Fibroblast of mammary gland (primary cell): ENCODE results near the gene INHBB.

Source experiments
- DNase-seq: peaks from one replicate; pipeline ENCODE4 v3.0.0-alpha.2; 2010; ENCODE audit warnings: low read depth
- H3K4me3 ChIP-seq: 2 replicates; pipeline ENCODE4 v1.5.1; 2011; ENCODE audit warnings: low read depth, mild to moderate bottlenecking, low read length, moderate library complexity; ENCODE audit not compliant: control insufficient read depth
- TF ChIP-seq, protein P1 (sequence below): conservative IDR thresholded peaks from 2 replicates; pipeline ENCODE4 v1.5.1; 2011; ENCODE audit warnings: low read depth, low read length, inconsistent platforms; ENCODE audit not compliant: control insufficient read depth, insufficient read depth

Gene INHBB

DNA sequence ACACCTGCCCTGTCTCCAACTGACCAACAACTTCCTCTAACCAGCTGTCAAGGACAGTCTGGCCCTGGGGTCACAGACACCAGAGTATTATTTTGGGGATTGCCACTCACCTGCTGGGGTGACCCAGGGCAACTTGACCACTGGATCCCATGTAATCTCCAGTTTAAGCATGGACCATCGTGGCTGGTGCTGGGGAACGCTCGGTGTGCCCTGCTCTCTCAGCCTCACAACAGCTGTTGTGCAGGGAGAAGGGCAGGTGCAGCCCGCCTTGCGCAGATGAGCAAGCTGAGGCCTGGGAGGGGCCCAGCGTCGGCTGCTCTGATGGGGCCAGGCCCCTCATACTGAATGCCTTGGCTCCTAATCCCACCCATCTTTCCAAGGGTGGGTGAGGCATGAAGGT lies 21.0 kb upstream of the INHBB start:
- H3K4me3 ChIP-seq, result no peak overlapping the region
- DNase-seq, result no peak
- TF ChIP-seq, protein P1, sequence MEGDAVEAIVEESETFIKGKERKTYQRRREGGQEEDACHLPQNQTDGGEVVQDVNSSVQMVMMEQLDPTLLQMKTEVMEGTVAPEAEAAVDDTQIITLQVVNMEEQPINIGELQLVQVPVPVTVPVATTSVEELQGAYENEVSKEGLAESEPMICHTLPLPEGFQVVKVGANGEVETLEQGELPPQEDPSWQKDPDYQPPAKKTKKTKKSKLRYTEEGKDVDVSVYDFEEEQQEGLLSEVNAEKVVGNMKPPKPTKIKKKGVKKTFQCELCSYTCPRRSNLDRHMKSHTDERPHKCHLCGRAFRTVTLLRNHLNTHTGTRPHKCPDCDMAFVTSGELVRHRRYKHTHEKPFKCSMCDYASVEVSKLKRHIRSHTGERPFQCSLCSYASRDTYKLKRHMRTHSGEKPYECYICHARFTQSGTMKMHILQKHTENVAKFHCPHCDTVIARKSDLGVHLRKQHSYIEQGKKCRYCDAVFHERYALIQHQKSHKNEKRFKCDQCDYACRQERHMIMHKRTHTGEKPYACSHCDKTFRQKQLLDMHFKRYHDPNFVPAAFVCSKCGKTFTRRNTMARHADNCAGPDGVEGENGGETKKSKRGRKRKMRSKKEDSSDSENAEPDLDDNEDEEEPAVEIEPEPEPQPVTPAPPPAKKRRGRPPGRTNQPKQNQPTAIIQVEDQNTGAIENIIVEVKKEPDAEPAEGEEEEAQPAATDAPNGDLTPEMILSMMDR, result no peak

- TF ChIP-seq, protein P1, result no peak
- H3K4me3 ChIP-seq, result no peak overlapping the region
- no peak for DNase-seq
These were observed 19.9 kb upstream of the INHBB start for GRCh38 chr2:120326066-120326465.

DNA sequence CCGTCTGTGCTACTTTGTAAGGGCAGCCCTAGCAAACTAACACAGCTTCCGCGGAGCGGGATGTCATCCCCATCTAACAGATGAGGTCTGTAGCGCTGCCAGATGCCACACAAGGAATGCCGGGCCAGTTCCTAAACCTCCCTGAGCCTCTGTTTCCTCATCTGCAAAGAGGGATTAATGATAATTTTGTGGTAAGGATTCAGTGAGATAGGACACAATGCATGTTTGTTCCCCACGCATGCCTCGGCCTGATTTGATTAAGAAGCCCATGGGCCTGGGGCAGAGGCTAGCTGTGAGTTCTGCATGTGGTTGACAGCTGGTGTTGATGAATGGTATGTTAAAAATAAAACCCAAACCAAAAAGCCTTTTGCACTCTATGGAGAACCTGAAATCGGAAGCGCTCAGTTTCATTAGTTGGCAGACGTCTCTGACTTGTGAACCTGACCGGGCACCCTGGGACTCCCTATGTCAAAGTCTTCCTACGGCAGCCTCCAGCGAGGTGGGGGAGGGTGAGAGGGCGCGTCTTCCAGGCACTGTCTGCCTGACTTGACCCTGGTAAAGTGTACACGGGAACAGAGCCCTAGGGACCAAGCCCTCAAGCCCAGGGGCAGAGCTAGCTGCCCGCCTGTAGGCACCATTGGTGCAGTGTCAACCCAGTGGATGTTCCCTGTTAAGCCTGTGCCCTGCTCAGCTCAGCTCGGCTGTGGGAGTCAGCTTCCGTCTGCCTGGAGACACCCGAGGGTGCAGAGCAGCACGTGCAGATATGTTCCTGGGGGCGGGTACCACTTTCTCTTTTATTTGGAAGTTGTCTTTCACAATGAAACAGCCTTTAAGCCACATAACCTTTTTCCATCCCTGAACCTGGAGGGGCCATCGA lies 14.8 kb upstream of the INHBB start:
- H3K4me3 ChIP-seq, result no peak overlapping the region
- TF ChIP-seq, protein P1, result no peak
- DNase-seq, result no peak

GRCh38 chr2:120331903-120332302 lies 14.0 kb upstream of the INHBB start:
- H3K4me3 ChIP-seq, result no peak overlapping the region
- no peak for DNase-seq
- TF ChIP-seq, protein P1, result no peak

DNA sequence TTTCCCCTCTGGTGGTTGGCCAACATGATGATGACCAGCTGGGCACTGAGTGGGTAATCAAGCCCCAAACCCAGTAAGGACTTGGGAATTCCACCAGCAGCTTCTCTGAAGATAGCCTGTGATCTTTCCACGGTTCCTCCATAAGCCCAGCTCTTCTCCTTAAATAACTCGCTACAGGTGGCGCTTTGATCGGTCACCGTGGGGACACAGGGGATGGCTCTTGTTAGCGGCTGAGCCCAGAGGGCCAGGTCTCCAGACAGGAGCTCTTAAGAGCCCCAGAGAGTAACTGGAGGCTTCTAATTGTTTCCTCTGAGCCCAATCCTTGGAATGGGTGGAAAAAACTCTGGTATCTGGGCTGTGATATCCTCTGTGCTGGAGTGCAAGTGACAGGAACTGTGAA lies 13.6 kb upstream of the INHBB start:
- TF ChIP-seq, protein P1, result no peak
- DNase-seq, result no peak
- no peak overlapping the region for H3K4me3 ChIP-seq

DNA sequence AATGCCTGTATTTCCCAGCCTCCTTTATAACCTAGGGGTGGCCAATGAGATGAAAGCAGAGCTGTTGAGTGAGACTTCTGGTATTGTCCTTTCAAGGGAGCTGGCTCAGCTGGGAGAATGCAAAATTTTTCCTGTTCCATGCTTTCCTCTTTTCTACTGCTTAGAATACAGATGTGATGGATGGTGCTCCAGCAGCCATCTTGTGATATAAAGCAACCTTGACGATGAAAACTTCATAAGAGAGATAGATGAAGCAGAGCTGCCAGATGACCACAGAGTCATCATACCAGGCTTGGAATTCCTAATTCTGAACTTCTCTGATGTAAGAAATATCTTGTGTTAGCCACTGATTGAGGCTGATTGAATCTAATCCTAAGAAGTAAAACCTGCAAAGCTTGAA lies 11.9 kb upstream of the INHBB start:
- TF ChIP-seq, protein P1, result no peak
- DNase-seq, result no peak
- no peak overlapping the region for H3K4me3 ChIP-seq
